Measurements from ENCODE around the gene UBE2QL1. TPM values are rescaled to one million over a fixed set of nuclear protein-coding genes. Genes with fewer than 3 reads are reported as not detected.

The UBE2QL1 gene
- total RNA-seq, 1 donor from 2014 or later: 0.17 TPM

DNA sequence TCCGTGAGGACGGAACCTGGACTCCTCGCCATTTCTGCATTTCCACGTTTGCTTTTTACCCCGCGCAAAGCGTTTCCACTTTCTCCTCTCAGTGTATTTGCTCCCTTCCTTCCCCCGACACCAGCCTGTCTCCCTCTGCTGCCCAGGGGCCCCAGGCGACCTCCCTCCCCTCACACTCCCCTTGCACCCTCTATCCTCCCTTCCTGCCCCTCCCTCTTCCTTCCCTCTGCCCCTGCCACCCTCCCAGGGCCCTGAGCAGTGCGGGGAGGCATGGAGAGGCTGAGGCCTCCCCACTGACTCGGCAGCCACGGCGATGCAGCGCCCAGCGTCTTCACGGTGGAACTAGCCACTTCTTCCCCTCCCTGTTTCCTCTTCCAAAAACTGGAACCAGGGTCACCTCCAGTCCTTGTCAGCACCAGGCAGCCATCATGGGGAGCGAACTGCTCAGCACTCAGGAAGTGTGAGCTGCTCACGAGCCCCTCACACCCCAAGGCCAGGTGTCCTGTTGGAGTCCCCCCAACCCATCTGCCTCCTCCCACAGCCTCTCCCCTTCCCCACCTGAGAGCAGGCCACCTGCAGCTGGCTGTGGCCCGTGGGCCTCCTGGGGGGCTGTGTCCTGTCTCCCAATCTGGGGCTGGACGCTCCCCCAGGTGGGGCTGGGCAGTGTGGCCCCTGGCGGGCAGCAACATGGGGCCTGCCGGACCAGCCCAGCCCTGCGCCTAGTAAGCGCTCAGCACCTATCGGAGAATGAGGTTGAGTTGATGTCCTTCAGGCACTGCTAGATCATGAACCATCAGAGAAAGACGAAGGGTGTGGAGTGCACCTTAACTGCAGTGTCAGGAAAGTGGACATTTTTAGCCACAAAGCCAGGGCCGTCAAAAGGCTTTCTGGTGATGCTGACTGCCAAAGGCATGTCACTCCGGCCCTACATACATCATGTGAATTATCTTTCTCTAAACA lies 17.5 kb downstream of the UBE2QL1 start:
- Histone ChIP-seq H3K36me3 (ENCODE audit: control insufficient read depth, insufficient read depth, low read length) (no peaks in the 10 kb centered on the region), H3K4me3 (ENCODE audit: low read depth, low read length) (no peak overlapping the region), H3K27me3 (ENCODE audit: control insufficient read depth, insufficient read depth, low read length) (peaks cover 5% of the 10 kb centered on the region)
- DNase-seq (ENCODE audit: low read depth): no peak
- TF ChIP-seq, protein P1, sequence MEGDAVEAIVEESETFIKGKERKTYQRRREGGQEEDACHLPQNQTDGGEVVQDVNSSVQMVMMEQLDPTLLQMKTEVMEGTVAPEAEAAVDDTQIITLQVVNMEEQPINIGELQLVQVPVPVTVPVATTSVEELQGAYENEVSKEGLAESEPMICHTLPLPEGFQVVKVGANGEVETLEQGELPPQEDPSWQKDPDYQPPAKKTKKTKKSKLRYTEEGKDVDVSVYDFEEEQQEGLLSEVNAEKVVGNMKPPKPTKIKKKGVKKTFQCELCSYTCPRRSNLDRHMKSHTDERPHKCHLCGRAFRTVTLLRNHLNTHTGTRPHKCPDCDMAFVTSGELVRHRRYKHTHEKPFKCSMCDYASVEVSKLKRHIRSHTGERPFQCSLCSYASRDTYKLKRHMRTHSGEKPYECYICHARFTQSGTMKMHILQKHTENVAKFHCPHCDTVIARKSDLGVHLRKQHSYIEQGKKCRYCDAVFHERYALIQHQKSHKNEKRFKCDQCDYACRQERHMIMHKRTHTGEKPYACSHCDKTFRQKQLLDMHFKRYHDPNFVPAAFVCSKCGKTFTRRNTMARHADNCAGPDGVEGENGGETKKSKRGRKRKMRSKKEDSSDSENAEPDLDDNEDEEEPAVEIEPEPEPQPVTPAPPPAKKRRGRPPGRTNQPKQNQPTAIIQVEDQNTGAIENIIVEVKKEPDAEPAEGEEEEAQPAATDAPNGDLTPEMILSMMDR (IDR thresholded peaks at IDR 0.05; ENCODE audit: insufficient read depth, low read length, poor library complexity, severe bottlenecking): no peak

DNA sequence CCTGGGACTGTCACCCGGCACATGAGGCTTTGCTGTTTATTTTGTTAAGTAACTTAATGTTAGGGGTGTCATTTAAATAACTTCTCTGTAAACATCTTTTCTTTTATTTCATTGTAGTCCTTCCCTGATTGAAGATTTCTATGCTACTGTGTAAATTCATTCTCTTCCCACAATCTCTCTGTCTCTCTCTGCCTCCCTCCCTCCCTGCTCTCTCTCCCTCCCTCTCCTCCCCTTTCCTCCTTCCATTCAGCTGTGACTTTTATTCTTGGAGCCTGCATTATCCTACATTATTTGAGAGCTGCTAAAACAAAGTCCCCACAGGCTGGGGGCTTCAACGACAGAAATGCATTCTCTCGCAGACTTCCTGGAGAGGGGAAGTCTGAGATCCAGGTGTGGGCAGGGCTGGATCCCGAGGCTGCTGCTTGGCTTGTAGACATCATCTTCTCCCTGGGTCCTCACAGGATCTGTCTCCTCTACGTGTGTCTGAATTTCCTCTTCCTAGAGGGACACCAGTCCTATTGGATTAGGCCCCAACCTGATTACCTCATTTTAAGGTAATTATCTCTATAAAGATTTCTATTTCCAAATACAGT lies 18.4 kb downstream of the UBE2QL1 start:
- TF ChIP-seq, protein P1 (IDR thresholded peaks at IDR 0.05; ENCODE audit: insufficient read depth, low read length, poor library complexity, severe bottlenecking): no peak
- H3K27me3 ChIP-seq (ENCODE audit: control insufficient read depth, insufficient read depth, low read length): peaks cover 5% of the 10 kb centered on the region
- no peak for DNase-seq (ENCODE audit: low read depth)
- H3K36me3 ChIP-seq (ENCODE audit: control insufficient read depth, insufficient read depth, low read length): no peaks in the 10 kb centered on the region
- no peak overlapping the region for H3K4me3 ChIP-seq (ENCODE audit: low read depth, low read length)

DNA sequence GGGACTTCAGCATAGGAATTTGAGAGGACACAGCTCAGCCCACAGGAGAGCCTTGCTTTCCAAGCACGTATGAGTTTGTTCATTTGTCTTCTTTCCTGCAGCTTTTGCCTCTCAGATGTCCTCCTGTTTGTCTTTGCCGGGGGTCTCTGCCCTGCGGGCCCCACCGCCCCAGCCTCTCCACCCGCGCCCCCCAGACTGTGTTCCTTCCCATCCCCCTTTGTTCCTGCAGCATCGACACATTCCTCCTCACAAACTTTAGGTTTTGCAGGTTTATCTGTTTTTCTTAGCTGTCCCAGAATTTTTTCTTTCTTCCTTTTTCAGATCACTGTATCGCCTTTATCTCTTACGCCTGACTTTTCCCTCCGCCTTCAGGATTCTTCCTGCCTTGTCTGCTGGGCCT lies 18.9 kb downstream of the UBE2QL1 start:
- DNase-seq (ENCODE audit: low read depth): no peak
- TF ChIP-seq, protein P1 (IDR thresholded peaks at IDR 0.05; ENCODE audit: insufficient read depth, low read length, poor library complexity, severe bottlenecking): no peak

DNA sequence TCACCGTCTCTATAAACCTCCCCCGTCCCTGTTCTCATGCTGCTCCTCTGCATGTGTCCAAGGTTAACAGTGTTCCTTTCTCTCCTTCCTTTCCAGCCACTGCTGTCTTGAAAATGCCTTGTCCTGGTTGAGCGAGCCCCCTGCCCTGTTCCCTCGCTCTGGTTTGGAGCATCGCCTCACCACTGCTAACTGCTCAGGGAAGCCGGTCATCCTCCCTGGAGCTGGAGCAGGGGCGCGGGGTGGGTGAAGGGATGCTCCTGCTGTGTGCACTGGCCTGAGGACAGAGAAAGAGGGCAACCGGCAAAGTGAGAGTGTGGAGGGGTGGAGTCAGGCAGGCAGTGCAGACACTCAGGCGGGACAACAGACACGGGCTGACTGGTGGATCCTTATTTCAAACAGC lies 19.4 kb downstream of the UBE2QL1 start:
- Histone ChIP-seq H3K27me3 (ENCODE audit: control insufficient read depth, insufficient read depth, low read length) (peaks cover 5% of the 10 kb centered on the region), H3K4me3 (ENCODE audit: low read depth, low read length) (no peak overlapping the region), H3K36me3 (ENCODE audit: control insufficient read depth, insufficient read depth, low read length) (no peaks in the 10 kb centered on the region)
- TF ChIP-seq, protein P1 (IDR thresholded peaks at IDR 0.05; ENCODE audit: insufficient read depth, low read length, poor library complexity, severe bottlenecking): no peak
- no peak for DNase-seq (ENCODE audit: low read depth)

More for the DNA sequence above, 18.9 kb downstream of the UBE2QL1 start:
- no peaks in the 10 kb centered on the region for H3K36me3 ChIP-seq (ENCODE audit: control insufficient read depth, insufficient read depth, low read length)
- H3K27me3 ChIP-seq (ENCODE audit: control insufficient read depth, insufficient read depth, low read length): peaks cover 5% of the 10 kb centered on the region
- H3K4me3 ChIP-seq (ENCODE audit: low read depth, low read length): no peak overlapping the region

DNA sequence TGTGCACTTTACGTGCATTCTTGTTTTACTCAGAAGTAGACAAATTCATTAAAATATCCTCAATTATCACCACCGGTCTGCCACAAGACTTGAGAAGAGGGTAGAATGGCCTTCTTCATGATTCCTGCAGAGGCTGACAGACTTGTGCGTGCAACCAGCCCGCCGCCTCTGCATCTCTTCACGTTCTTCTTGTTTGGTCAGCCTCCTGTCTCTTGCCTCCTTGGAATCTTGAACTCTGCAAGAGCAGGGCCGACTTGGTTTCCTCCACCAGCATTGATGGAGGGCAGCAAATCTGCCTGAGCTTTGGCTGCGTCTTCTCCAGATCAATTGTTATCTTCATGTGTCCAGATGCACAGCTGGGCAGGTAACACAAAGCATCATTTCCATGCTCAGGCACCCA lies 20.2 kb downstream of the UBE2QL1 start:
- Histone ChIP-seq H3K36me3 (ENCODE audit: control insufficient read depth, insufficient read depth, low read length) (no peaks in the 10 kb centered on the region), H3K4me3 (ENCODE audit: low read depth, low read length) (no peak overlapping the region), H3K27me3 (ENCODE audit: control insufficient read depth, insufficient read depth, low read length) (peaks cover 5% of the 10 kb centered on the region)
- no peak for DNase-seq (ENCODE audit: low read depth)
- TF ChIP-seq, protein P1 (IDR thresholded peaks at IDR 0.05; ENCODE audit: insufficient read depth, low read length, poor library complexity, severe bottlenecking): no peak
